IPS-18c (cell line): ENCODE results near the gene CITED4.

Source experiments
- H3K4me3 ChIP-seq: 2 replicates; pipeline ENCODE4 v1.7.0; 2013; ENCODE audit warnings: low read depth, mild to moderate bottlenecking, low read length, moderate library complexity; ENCODE audit not compliant: insufficient read depth
- H3K9me3 ChIP-seq: one replicate; pipeline ENCODE4 v1.6.1; 2013; ENCODE audit warnings: mild to moderate bottlenecking, low read length, moderate library complexity; ENCODE audit not compliant: control insufficient read depth, insufficient read depth

The CITED4 gene

DNA sequence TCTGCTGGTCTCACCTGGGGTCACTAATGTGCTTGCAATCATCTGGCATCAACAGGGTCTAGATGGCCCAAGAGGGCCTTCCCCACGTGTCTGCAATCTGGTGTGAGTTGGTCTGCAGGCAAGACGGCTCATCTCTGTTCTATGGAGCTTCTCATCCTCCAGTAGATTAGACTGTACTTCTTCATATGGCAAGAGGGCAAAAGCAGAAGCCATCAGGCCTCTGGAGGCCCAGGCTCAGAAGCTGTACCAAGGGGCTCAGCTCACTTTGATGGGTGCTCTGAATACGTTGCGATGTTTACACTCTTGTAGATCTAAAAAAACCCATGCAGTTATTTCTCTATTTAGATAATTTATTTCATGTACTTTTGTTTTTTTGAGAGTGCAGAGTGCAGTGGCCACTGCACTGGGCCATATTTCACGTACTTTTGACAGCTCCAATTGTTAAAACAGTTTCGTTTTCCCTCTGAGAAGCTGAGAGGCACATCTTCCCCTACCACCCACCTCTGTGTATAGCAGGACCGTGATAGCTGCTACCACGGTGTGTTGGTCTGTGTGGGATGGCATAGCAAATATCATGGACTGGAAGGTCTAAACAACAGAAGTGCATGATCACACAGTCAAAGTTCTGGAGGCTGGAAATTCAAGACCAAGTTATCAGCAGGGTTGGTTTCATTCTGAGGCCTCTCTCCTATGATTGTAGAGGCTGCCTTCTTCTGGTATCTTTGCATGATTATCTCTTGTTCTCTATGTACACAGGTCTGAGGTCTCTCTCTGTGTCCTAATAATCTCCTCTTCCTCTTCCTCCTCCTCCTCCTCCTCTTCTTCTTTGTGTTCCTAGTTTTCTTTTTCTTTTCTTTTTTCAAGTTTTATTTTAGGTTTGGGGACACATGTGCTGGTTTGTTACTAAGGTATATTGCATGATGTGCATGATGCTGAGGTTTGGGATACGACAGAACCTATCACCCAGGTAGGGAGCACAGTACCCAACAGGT, 17.0 kb downstream of the CITED4 start:
- no peak overlapping the region for H3K4me3 ChIP-seq
- no peaks in the 10 kb centered on the region for H3K9me3 ChIP-seq

- no peak overlapping the region for H3K4me3 ChIP-seq
- H3K9me3 ChIP-seq = no peaks in the 10 kb centered on the region
These were observed 18.1 kb downstream of the CITED4 start for GRCh38 chr1:40844079-40844478.

GRCh38 chr1:40842691-40843090, 19.5 kb downstream of the CITED4 start:
- no peak overlapping the region for H3K4me3 ChIP-seq
- H3K9me3 ChIP-seq = no peaks in the 10 kb centered on the region

DNA sequence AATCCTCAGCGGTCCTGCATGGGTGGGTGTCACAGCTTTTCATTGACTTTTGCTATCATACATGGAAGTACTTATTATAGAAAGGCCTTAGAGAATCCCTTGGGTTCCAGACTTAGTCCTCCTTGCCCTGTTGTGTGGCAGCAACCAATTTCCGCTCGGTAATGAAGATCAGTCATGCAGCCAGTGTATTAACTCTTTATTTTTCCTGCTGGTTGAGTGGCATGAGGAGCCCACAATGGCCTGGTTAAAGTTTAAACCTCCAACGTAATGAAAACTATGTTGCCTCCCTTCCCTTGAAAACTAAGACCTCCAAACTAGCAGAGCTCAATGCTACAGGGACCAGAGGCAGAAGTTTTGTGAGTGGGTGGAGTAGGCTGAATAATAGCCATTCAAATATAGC, 20.0 kb downstream of the CITED4 start:
- Histone ChIP-seq H3K9me3 (no peaks in the 10 kb centered on the region), H3K4me3 (no peak overlapping the region)

- H3K4me3 ChIP-seq = no peak overlapping the region
- H3K9me3 ChIP-seq = no peaks in the 10 kb centered on the region
These were observed 20.6 kb downstream of the CITED4 start for GRCh38 chr1:40841602-40842001.

- no peak overlapping the region for H3K4me3 ChIP-seq
- H3K9me3 ChIP-seq = no peaks in the 10 kb centered on the region
These were observed 21.4 kb downstream of the CITED4 start for GRCh38 chr1:40840526-40841323.

- no peaks in the 10 kb centered on the region for H3K9me3 ChIP-seq
- no peak overlapping the region for H3K4me3 ChIP-seq
These were observed 22.2 kb downstream of the CITED4 start for GRCh38 chr1:40839943-40840335.

GRCh38 chr1:40838980-40839942, 22.9 kb downstream of the CITED4 start:
- no peaks in the 10 kb centered on the region for H3K9me3 ChIP-seq

DNA sequence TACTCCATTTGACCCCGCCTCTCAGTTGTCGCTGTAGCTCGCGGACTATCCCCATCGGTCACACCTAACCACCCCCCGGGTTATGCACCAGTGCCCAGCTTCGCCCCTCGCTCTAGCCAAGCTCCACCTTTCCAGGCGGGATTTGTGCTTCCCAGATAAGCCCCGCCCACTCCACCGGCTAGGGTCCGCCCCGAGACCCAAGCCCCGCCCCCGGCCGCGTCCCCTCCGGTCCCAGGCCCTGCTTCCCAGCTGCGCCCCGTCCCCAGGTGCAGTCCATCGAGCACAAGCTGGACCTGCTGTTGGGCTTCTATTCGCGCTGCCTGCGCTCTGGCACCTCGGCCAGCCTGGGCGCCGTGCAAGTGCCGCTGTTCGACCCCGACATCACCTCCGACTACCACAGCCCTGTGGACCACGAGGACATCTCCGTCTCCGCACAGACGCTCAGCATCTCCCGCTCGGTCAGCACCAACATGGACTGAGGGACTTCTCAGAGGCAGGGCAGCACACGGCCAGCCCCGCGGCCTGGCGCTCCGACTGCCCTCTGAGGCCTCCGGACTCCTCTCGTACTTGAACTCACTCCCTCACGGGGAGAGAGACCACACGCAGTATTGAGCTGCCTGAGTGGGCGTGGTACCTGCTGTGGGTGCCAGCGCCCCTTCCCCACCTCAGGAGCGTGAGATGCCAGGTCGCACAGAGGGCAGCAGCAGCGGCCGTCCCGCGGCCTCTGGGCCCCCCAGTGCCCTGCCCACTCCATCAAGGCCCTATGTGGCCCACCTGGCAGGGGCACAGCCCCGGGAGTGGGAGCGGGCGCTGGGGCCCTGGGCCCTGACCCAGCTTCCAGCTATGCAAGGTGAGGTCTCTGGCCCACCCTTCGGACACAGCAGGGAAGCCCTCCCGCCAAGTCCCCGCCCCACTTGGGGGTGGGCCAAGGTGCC, 23.9 kb downstream of the CITED4 start:
- H3K4me3 ChIP-seq = no peak overlapping the region
- H3K9me3 ChIP-seq = no peaks in the 10 kb centered on the region

More at GRCh38 chr1:40838980-40839942, 22.9 kb downstream of the CITED4 start:
- H3K4me3 ChIP-seq = no peak overlapping the region

DNA sequence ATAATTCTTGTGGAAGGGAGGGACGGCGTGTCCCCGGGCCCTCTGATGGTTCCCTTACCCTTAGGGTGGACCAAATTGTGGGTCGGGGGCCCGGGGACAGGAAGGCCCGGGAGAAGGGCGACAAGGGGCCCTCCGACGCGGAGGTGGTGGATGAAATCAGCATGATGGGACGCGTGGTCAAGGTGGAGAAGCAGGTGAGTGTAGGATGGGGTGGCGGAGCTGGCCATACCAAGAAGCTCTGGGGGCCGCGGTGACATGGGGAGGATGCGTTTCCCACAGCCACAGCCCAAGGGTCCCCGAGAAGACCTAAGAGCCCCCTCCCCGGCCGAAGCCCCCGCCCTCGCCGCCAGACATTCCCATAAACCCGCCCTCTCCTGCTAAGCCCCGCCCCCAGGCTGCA, 24.6 kb downstream of the CITED4 start:
- H3K9me3 ChIP-seq = no peaks in the 10 kb centered on the region
- H3K4me3 ChIP-seq = no peak overlapping the region

GRCh38 chr1:40836283-40836682, 25.9 kb downstream of the CITED4 start:
- H3K4me3 ChIP-seq = no peak overlapping the region

GRCh38 chr1:40834968-40835545, 27.1 kb downstream of the CITED4 start:
- H3K9me3 ChIP-seq = no peaks in the 10 kb centered on the region
- no peak overlapping the region for H3K4me3 ChIP-seq

More at GRCh38 chr1:40836283-40836682, 25.9 kb downstream of the CITED4 start:
- no peaks in the 10 kb centered on the region for H3K9me3 ChIP-seq

GRCh38 chr1:40833979-40834378, 28.2 kb downstream of the CITED4 start:
- H3K4me3 ChIP-seq = no peak overlapping the region
- H3K9me3 ChIP-seq = no peaks in the 10 kb centered on the region

- Histone ChIP-seq H3K9me3 (no peaks in the 10 kb centered on the region), H3K4me3 (no peak overlapping the region)
These were observed 31.0 kb downstream of the CITED4 start for GRCh38 chr1:40831001-40831732.

DNA sequence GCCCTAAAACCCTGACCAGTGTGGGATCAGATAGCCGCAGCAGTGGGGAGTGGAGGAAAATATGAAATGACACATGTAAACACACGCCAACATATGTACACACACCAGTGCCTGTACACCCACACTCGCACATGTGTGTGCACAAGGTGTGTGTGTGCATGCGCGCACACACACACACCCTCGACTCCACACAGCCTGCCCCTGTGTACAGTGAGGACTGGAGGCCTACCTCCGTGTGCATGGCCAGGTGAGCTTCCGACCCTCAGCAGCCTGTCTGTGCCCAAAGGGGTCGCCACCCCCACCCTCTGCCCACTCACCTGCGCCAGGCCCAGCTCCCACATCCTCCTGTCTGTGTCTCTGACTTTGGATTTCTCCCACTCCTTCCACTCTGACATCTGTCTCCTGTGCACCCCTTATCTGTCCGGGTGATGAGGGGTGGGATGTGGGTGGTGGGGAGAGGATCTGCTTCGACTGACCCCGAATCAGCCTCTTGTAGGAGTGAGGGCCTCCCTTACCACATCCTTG, 31.7 kb downstream of the CITED4 start:
- Histone ChIP-seq H3K9me3 (no peaks in the 10 kb centered on the region), H3K4me3 (no peak overlapping the region)
